GM12878 (cell line): ENCODE results near the gene GJB4. TPM values are rescaled to one million over a fixed set of nuclear protein-coding genes. Genes with fewer than 3 reads are reported as not detected.

Experiments
- ATAC-seq: fragments of 200-7000 bp; cut with Tn5 transposase; 3 replicates; pipeline ENCODE4 v1.9.1; 2020; ENCODE audit warnings: mild to moderate bottlenecking, moderate library complexity
- BruUV-seq: library from RNA; stranded (reverse); fragments of 400-500 nt; replicated peaks from 2 replicates; lab custom pipeline; 2021; lab: Mats Ljungman, UMichigan
- CTCF ChIA-PET: fragments of 300-600 bp; sonication (Branson Sonifier 250); formaldehyde crosslinking; extraction: SDS; loops from one replicate; lab custom pipeline; 2021; ENCODE audit warnings: inconsistent platforms; lab: Yijun Ruan, JAX
- POLR2A ChIA-PET: fragments of 350-600 bp; formaldehyde crosslinking; extraction: SDS; loops from one replicate; lab custom pipeline; 2021; ENCODE audit warnings: inconsistent platforms; lab: Charles Lee
- RAD21 ChIA-PET: fragments of 300-600 bp; sonication (Branson Sonifier 250); formaldehyde crosslinking; loops from one replicate; lab custom pipeline; 2023; ENCODE audit warnings: antibody characterized with exemption; ENCODE audit not compliant: unreplicated experiment; lab: Charles Lee
- SMC1A ChIA-PET: fragments of 300-600 bp; sonication (Branson Sonifier 250); formaldehyde crosslinking; loops from one replicate; lab custom pipeline; 2023; ENCODE audit not compliant: unreplicated experiment, uncharacterized antibody; lab: Charles Lee
- DNase-seq: peaks from one replicate; pipeline ENCODE4 v3.0.0-alpha.2; 2011; ENCODE audit warnings: low read depth, low spot score
- FAIRE-seq: peaks from 3 replicates; lab custom pipeline; 2011; peaks lifted over from hg19 to GRCh38; lab: Jason Lieb, UNC
- H2AFZ ChIP-seq: 2 replicates; pipeline ENCODE4 v1.6.0; 2011; ENCODE audit warnings: low read depth, low read length, control low read depth; ENCODE audit not compliant: control insufficient read depth
- H3K27ac ChIP-seq: 2 replicates; pipeline ENCODE4 v1.5.1; 2011; ENCODE audit warnings: control low read depth; ENCODE audit not compliant: control insufficient read depth, insufficient read depth
- H3K27me3 ChIP-seq, 2 experiments: replicated peaks in 1 of 2; 2 replicates each; pipeline versions ENCODE4 v1.6.0 to v1.6.1; 2011; ENCODE audit warnings: low read length in 1 of 2; ENCODE audit not compliant: control insufficient read depth in 2 of 2, insufficient read depth in 2 of 2
- H3K36me3 ChIP-seq, 2 experiments: 2 replicates each; pipeline ENCODE4 v1.5.1; 2011; ENCODE audit warnings: low read length in 1 of 2; ENCODE audit not compliant: control insufficient read depth in 2 of 2, insufficient read depth in 2 of 2
- H3K4me1 ChIP-seq: 2 replicates; pipeline ENCODE4 v1.6.1; 2011; ENCODE audit warnings: mild to moderate bottlenecking, low read length, moderate library complexity, mixed read lengths; ENCODE audit not compliant: control insufficient read depth, insufficient read depth
- H3K4me2 ChIP-seq: 2 replicates; pipeline ENCODE4 v1.6.0; 2011; ENCODE audit warnings: control low read depth; ENCODE audit not compliant: control insufficient read depth, insufficient read depth
- H3K4me3 ChIP-seq: fragments of 200-600 bp; sonication (generic); 2 replicates; pipeline ENCODE4 v1.5.1; 2016
- H3K79me2 ChIP-seq: 2 replicates; pipeline ENCODE4 v1.6.0; 2011; ENCODE audit warnings: low read length; ENCODE audit not compliant: control insufficient read depth, insufficient read depth
- H3K9ac ChIP-seq: 2 replicates; pipeline ENCODE4 v1.8.0; 2011; ENCODE audit warnings: low read length, control low read depth, mixed read lengths; ENCODE audit not compliant: control insufficient read depth, insufficient read depth
- H3K9me3 ChIP-seq: replicated peaks from 3 replicates; pipeline ENCODE4 v1.5.1; 2011; ENCODE audit warnings: mild to moderate bottlenecking, low read length; ENCODE audit not compliant: control insufficient read depth, insufficient read depth
- H4K20me1 ChIP-seq: 2 replicates; pipeline ENCODE4 v1.6.0; 2011; ENCODE audit not compliant: control insufficient read depth, insufficient read depth
- BACH1 ChIP-seq: fragments of 450-650 bp; IDR thresholded peaks from 2 replicates; pipeline ENCODE4 v1.6.1; 2017; ENCODE audit warnings: mild to moderate bottlenecking, borderline replicate concordance
- BCL3 ChIP-seq: IDR thresholded peaks from 2 replicates; pipeline ENCODE4 v1.6.1; 2011; ENCODE audit warnings: borderline replicate concordance, low read depth, mild to moderate bottlenecking, moderate library complexity, low read length; ENCODE audit not compliant: insufficient read depth, poor library complexity, severe bottlenecking
- CHD2 ChIP-seq: IDR thresholded peaks from 2 replicates; pipeline ENCODE4 v1.6.1; 2011; ENCODE audit warnings: low read depth, low read length, improper control_type of control experiment, borderline replicate concordance
- CHD4 ChIP-seq: fragments of 200-600 bp; sonication (generic); IDR thresholded peaks from 2 replicates; pipeline ENCODE4 v1.6.1; 2016; ENCODE audit warnings: mild to moderate bottlenecking
- CREM ChIP-seq: IDR thresholded peaks from 2 replicates; pipeline ENCODE4 v1.6.1; 2014; ENCODE audit warnings: antibody characterized with exemption, low read depth
- KDM1A ChIP-seq: fragments of 200-600 bp; sonication (generic); IDR thresholded peaks from 2 replicates; pipeline ENCODE4 v1.6.1; 2016; ENCODE audit warnings: borderline replicate concordance
- MTA2 ChIP-seq: fragments of 450-650 bp; IDR thresholded peaks from 2 replicates; pipeline ENCODE4 v1.6.1; 2016; ENCODE audit warnings: low read depth, mild to moderate bottlenecking, moderate library complexity
- MTA3 ChIP-seq: IDR thresholded peaks from 2 replicates; pipeline ENCODE4 v1.6.1; 2012; ENCODE audit warnings: low read length, inconsistent platforms, borderline replicate concordance
- NFYA ChIP-seq: IDR thresholded peaks from 2 replicates; pipeline ENCODE4 v1.6.1; 2011; ENCODE audit warnings: low read depth, mild to moderate bottlenecking, low read length, improper control_type of control experiment, borderline replicate concordance
- PAX8 ChIP-seq: fragments of 450-650 bp; IDR thresholded peaks from 2 replicates; pipeline ENCODE4 v1.6.1; 2017; ENCODE audit warnings: mild to moderate bottlenecking, moderate library complexity
- PBX3 ChIP-seq: IDR thresholded peaks from 2 replicates; pipeline ENCODE4 v1.6.1; 2011; ENCODE audit warnings: mild to moderate bottlenecking, low read depth, low read length, moderate library complexity; ENCODE audit not compliant: insufficient replicate concordance
- POLR2A ChIP-seq: IDR thresholded peaks from 2 replicates; pipeline ENCODE4 v1.6.1; 2011; ENCODE audit warnings: low read depth, mild to moderate bottlenecking, low read length
- RAD21 ChIP-seq: IDR thresholded peaks from 2 replicates; pipeline ENCODE4 v1.6.1; 2011; ENCODE audit warnings: mild to moderate bottlenecking, low read depth, low read length, moderate library complexity; ENCODE audit not compliant: insufficient read depth
- RFX5 ChIP-seq: IDR thresholded peaks from 2 replicates; pipeline ENCODE4 v1.6.1; 2011; ENCODE audit warnings: low read depth, low read length, improper control_type of control experiment
- TCF12 ChIP-seq: IDR thresholded peaks from 2 replicates; pipeline ENCODE4 v1.6.1; 2011; ENCODE audit warnings: low read depth, mild to moderate bottlenecking, low read length
- ZBED1 ChIP-seq: IDR thresholded peaks from 2 replicates; pipeline ENCODE4 v1.6.1; 2016; ENCODE audit warnings: borderline replicate concordance
- ZNF622 ChIP-seq: fragments of 450-650 bp; IDR thresholded peaks from 2 replicates; pipeline ENCODE4 v1.6.1; 2017; ENCODE audit warnings: mild to moderate bottlenecking, inconsistent platforms
- WGBS: methylation state at CpG from one replicate; pipeline ENCODE4 v1.1.6; 2016; ENCODE audit warnings: low lambda C conversion rate; ENCODE audit not compliant: insufficient replicate concordance, insufficient coverage; ENCODE audit errors: missing lambda C conversion rate; 5-methylcytosine and 5-hydroxymethylcytosine counted together
- in situ Hi-C: fragments of 300-500 bp; cut with MboI; formaldehyde crosslinking; loops from 9 replicates; pipeline ENCODE4 v1.14.3; 2018; ENCODE audit warnings: mixed read lengths
- intact Hi-C: fragments of 100-400 bp; cut with micrococcal nuclease; formaldehyde crosslinking; loops from one replicate; pipeline ENCODE4 v1.14.2; 2022; ENCODE audit not compliant: unreplicated experiment
- polyA plus RNA-seq, 11 experiments: library from polyadenylated mRNA; depleted of rRNA in 4 of 11; unstranded in 6 of 11; stranded (reverse) in 5 of 11; fragments of >200 nt; fragmentation: Nextera tagmentation in 4 of 11; fragmentation: Illumina TruSeq in 1 of 11; extraction: Ambion mirVana in 4 of 11; extraction: Trizol in 1 of 11; gene quantifications; 1 replicate in 1 of 11; 2 replicates in 10 of 11; pipeline versions ENCODE4 v1.2.1 to v1.2.3, GENCODE V29; 2011 to 2016; ENCODE audit warnings: inconsistent platforms in 2 of 11, missing spikeins in 2 of 11, low read depth in 1 of 11
- total RNA-seq, 4 experiments: library from RNA; depleted of rRNA in 3 of 4; stranded (reverse); fragments of >200 nt in 3 of 4; fragmentation: Illumina TruSeq in 1 of 4; extraction: Trizol in 1 of 4; gene quantifications; 2 replicates each; pipeline versions ENCODE4 v1.2.1 to v1.2.3, GENCODE V29; 2013 to 2021
- TF ChIP-seq, protein P1 (sequence below): IDR thresholded peaks from 2 replicates; pipeline ENCODE4 v1.6.1; 2012; ENCODE audit warnings: low read length, inconsistent platforms
- TF ChIP-seq, protein P2 (sequence below): IDR thresholded peaks from 2 replicates; pipeline ENCODE4 v1.6.1; 2012; ENCODE audit warnings: low read depth, low read length, improper control_type of control experiment
- TF ChIP-seq, protein P3 (sequence below): fragments of 450-650 bp; IDR thresholded peaks from 2 replicates; pipeline ENCODE4 v1.6.1; 2016; ENCODE audit warnings: mild to moderate bottlenecking

The GJB4 gene
- total and polyA plus RNA-seq, 10 of the 15 experiments (the other 5 are each of a cell fraction or from before 2014, with no cell fraction given): not detected

DNA sequence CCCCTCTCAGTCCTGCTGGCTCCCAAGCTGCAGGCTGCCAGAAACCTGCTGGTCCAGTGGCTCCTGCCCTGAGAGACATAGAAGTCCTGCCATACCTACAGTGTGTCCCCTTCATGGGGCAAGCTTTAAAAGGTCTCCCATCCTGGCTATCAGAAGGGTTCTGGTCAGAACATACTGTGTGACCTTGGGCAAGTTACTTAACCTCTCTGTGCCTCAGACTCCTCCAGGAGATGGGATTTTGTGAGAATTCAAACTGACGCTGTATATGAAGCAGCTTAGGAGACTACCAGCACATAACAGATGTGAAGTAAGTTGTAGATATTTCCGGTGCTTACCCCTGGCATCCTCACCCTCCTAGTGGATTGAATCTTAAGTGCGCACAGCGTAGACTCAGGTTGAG lies 13.4 kb upstream of the GJB4 start:
- no peak for FAIRE-seq
- Histone ChIP-seq H3K36me3 (no peaks in the 10 kb centered on the region), H3K4me2 (no peak overlapping the region), H3K27me3 (no peaks in the 10 kb centered on the region; a peak in 1 of 4 replicates), H3K4me3 (no peak overlapping the region), H3K9ac (no peak overlapping the region), H3K4me1 (no peaks in the 10 kb centered on the region), H2AFZ (no peak overlapping the region), H3K9me3 (no peaks in the 10 kb centered on the region), H3K79me2 (no peaks in the 10 kb centered on the region), H4K20me1 (no peaks in the 10 kb centered on the region), H3K27ac (no peak overlapping the region)
- ChIA-PET RAD21 (no interaction called here), SMC1A (no interaction called here), CTCF (interaction anchor here (1.1 kb wide), 1 partner anchor 1116 kb away, joined by 4 read pairs; no protein-coding TSS in a partner anchor), POLR2A (no interaction called here)
- WGBS: 47% methylated on average over 4 of the region's 4 CpGs
- DNase-seq: no peak
- TF ChIP-seq MTA3 (no peak), CHD4 (no peak), BACH1 (no peak), NFYA (no peak), POLR2A (no peak), PBX3 (no peak), ZBED1 (no peak), KDM1A (no peak), TCF12 (no peak), RFX5 (no peak), BCL3 (no peak), ZNF622 (no peak), CHD2 (no peak), PAX8 (no peak), MTA2 (no peak), RAD21 (no peak), CREM (no peak)
- TF ChIP-seq, protein P1, sequence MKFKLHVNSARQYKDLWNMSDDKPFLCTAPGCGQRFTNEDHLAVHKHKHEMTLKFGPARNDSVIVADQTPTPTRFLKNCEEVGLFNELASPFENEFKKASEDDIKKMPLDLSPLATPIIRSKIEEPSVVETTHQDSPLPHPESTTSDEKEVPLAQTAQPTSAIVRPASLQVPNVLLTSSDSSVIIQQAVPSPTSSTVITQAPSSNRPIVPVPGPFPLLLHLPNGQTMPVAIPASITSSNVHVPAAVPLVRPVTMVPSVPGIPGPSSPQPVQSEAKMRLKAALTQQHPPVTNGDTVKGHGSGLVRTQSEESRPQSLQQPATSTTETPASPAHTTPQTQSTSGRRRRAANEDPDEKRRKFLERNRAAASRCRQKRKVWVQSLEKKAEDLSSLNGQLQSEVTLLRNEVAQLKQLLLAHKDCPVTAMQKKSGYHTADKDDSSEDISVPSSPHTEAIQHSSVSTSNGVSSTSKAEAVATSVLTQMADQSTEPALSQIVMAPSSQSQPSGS: no peak
- TF ChIP-seq, protein P2, sequence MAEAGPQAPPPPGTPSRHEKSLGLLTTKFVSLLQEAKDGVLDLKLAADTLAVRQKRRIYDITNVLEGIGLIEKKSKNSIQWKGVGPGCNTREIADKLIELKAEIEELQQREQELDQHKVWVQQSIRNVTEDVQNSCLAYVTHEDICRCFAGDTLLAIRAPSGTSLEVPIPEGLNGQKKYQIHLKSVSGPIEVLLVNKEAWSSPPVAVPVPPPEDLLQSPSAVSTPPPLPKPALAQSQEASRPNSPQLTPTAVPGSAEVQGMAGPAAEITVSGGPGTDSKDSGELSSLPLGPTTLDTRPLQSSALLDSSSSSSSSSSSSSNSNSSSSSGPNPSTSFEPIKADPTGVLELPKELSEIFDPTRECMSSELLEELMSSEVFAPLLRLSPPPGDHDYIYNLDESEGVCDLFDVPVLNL: no peak
- TF ChIP-seq, protein P3, sequence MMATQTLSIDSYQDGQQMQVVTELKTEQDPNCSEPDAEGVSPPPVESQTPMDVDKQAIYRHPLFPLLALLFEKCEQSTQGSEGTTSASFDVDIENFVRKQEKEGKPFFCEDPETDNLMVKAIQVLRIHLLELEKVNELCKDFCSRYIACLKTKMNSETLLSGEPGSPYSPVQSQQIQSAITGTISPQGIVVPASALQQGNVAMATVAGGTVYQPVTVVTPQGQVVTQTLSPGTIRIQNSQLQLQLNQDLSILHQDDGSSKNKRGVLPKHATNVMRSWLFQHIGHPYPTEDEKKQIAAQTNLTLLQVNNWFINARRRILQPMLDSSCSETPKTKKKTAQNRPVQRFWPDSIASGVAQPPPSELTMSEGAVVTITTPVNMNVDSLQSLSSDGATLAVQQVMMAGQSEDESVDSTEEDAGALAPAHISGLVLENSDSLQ: no peak
- in situ Hi-C loops: loop anchor here (10.0 kb wide), 1 partner anchor 1111 kb away; no protein-coding TSS in a partner anchor
- intact Hi-C loops: no loop called here
- BruUV-seq: no TSS peak
- ATAC-seq: no peak
